NCI-H128 (cell line): ENCODE measurements around the gene MAGEB18.

Experiments used
- DNase-seq: peaks from one replicate; lab custom pipeline; 2025; ENCODE audit not compliant: unreplicated experiment; lab: John Stamatoyannopoulos, UW

The MAGEB18 gene

GRCh38 chrX:26138274-26138673, at the start of gene MAGEB18:
MAGEB18 (plus strand) TSS chrX:26138343; CDS start chrX:26138986, 643 bp downstream.
- no peak for DNase-seq

GRCh38 chrX:26100421-26100920, 37.7 kb upstream of the MAGEB18 start:
- DNase-seq: no peak

DNA sequence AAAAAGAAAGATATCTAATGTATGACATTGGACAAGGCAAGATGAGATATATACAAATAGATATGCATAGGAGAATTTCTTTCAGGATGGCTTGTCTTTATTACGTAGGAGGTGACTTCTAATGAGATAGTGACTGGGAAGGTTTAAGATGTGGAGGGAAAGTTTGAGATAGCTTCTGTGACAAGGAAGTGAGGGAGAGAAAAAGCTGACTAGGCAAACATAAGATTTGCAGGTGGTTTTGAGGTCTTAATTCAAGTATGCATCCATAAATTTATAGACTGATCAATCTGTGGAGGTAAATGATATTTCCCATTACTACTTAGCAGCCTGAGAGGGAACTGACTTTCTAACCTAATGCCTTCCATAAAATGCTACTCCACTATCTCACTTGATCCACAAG, 29.0 kb upstream of the MAGEB18 start:
- DNase-seq: no peak

GRCh38 chrX:26146024-26146423, 7.9 kb downstream of the MAGEB18 start:
- no peak for DNase-seq

DNA sequence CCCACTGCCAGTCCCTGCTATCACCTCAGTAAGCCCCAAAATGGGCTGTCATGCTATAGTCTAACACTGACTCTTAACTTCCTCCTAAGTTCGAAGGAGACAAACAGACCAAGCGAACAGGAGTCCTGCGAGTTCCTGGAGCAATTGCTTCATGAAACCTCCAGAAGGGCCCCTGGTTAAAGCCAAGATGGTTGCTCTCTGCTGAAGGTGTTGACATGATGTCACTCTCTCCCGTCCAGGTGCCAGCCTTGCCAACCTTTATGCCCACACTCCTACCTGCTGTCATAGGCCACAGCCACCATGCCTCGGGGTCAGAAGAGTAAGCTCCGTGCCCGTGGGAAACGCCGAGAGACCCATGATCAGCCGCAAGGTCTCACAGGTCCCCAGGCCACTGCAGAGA, 22.2 kb downstream of the MAGEB18 start, which contains the start of gene MAGEB6B:
MAGEB6B (plus strand) TSS at position 301 of the 400 bp plus-strand sequence; CDS start at position 301, 0 bp downstream.
- no peak for DNase-seq
